ENCODE measurements around the gene PCNX2. TPM values are rescaled to one million over a fixed set of nuclear protein-coding genes. Genes with fewer than 3 reads are reported as not detected.

PCNX2 gene
- total and polyA plus RNA-seq, 2 donors (not counting 1 experiment from before 2014, with no cell fraction given): 17.6 to 34.7 TPM

DNA sequence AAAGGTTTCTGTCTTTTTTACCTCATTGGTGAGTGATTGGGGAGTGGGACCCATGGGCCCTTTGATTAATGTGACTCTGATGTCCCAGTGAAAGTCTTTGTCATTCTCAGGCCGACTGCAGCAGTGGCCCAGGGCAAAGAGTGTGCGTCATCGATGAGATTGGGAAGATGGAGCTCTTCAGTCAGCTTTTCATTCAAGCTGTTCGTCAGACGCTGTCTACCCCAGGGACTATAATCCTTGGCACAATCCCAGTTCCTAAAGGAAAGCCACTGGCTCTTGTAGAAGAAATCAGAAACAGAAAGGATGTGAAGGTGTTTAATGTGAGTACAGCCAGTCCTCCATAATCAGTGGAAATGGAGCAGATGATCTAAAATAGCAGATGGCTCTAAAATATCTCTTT is 325.7 kb downstream of the PCNX2 start:
- Histone ChIP-seq H4K20me1 (ENCODE audit: control insufficient read depth, insufficient read depth, low read length, poor library complexity, severe bottlenecking) (no peaks in the 10 kb centered on the region), H3K4me2 (replicated peaks; ENCODE audit: low read depth, low read length, poor library complexity, severe bottlenecking) (no peak overlapping the region), H3K27ac (ENCODE audit: low read length in 2 of 2) (no peak overlapping the region), H3K36me3 (replicated peaks in 1 of 2; ENCODE audit: control extremely low read depth in 1 of 2, control insufficient read depth in 1 of 2, extremely low read depth in 1 of 2, insufficient read depth in 2 of 2, low read length in 1 of 2) (peaks cover 2 to 52% of the 10 kb centered on the region in 2 experiments), H3K27me3 (replicated peaks in 1 of 4; ENCODE audit: control extremely low read depth in 1 of 4, control insufficient read depth in 3 of 4, insufficient read depth in 4 of 4, low read length in 3 of 4) (no peaks in the 10 kb centered on the region), H2AFZ (ENCODE audit: insufficient read depth, low read depth, low read length, poor library complexity, severe bottlenecking) (no peak overlapping the region), H3K9me3 (ENCODE audit: control extremely low read depth in 1 of 3, control insufficient read depth in 2 of 3, insufficient read depth in 1 of 3, low read length in 2 of 3) (peaks cover 1 to 10% (median 4%) of the 10 kb centered on the region in 3 donors), H3K4me1 (ENCODE audit: control insufficient read depth in 2 of 2, insufficient read depth in 2 of 2, low read length in 2 of 2) (no peaks in the 10 kb centered on the region), H3K79me2 (ENCODE audit: control insufficient read depth, insufficient read depth, low read length) (peaks cover 3% of the 10 kb centered on the region), H3K4me3 (ENCODE audit: control extremely low read depth in 1 of 5, extremely low read depth in 1 of 5, insufficient read depth in 1 of 5, low read depth in 2 of 5, low read length in 4 of 5) (no peak overlapping the region), H3K9ac (ENCODE audit: low read length) (no peak overlapping the region)
- Mint-ChIP-seq H3K9me3 (ENCODE audit: insufficient read depth) (peaks cover 9% of the 10 kb centered on the region), H3K27ac (no peak overlapping the region), H3K4me1 (peaks cover 6% of the 10 kb centered on the region), H3K4me3 (no peak overlapping the region), H3K27me3 (no peaks in the 10 kb centered on the region)
- ATAC-seq (ENCODE audit: low read depth): no peak
- intact Hi-C loops (cut with micrococcal nuclease): no loop called here
- 96% methylated on average over 3 of the region's 5 CpGs for WGBS (ENCODE audit: insufficient coverage)
- ChIA-PET CTCF (no interaction called here), POLR2A (no interaction called here)
- TF ChIP-seq CTCF (IDR thresholded peaks at IDR 0.05) (no peak), EZH2 (IDR thresholded peaks at IDR 0.05; ENCODE audit: borderline replicate concordance, insufficient read depth, low read depth, low read length, poor library complexity, severe bottlenecking) (no peak)
- DNase-seq: no peak

DNA sequence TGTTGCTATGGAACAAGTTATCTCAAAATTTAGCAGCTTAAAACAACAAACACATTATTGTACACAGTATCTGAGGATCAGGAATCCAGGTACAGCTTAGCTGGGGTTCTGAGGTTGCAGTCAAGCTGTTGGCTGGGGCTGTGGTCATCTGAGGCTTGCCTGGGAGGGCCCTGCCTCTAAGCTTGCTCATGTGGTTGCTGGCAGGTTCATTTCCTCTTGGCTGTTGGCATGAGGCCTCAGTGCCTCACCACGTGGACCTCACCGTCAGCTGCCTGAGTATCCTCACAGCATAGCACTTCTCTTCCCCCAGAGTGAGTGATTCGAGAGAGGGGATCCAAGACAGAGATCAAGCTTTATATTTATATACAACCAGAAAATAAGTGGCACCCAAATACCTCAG is 326.6 kb downstream of the PCNX2 start:
- CTCF ChIA-PET: no interaction called here
- no peak for ATAC-seq (ENCODE audit: low read depth)

More for the DNA sequence above, 326.6 kb downstream of the PCNX2 start:
- H3K36me3 ChIP-seq (replicated peaks in 1 of 2; ENCODE audit: control extremely low read depth in 1 of 2, control insufficient read depth in 1 of 2, extremely low read depth in 1 of 2, insufficient read depth in 2 of 2, low read length in 1 of 2): peaks cover 2 to 52% of the 10 kb centered on the region in 2 experiments
- no peak overlapping the region for H3K4me3 Mint-ChIP-seq
- intact Hi-C loops (cut with micrococcal nuclease): no loop called here
- H3K4me2 ChIP-seq (replicated peaks; ENCODE audit: low read depth, low read length, poor library complexity, severe bottlenecking): no peak overlapping the region
- peaks cover 9% of the 10 kb centered on the region for H3K9me3 Mint-ChIP-seq (ENCODE audit: insufficient read depth)
- H3K9me3 ChIP-seq (ENCODE audit: control extremely low read depth in 1 of 3, control insufficient read depth in 2 of 3, insufficient read depth in 1 of 3, low read length in 2 of 3): peaks cover 0 to 10% (median 4%) of the 10 kb centered on the region in 3 donors
- no peaks in the 10 kb centered on the region for H3K27me3 Mint-ChIP-seq
- H3K27me3 ChIP-seq (replicated peaks in 1 of 4; ENCODE audit: control extremely low read depth in 1 of 4, control insufficient read depth in 3 of 4, insufficient read depth in 4 of 4, low read length in 3 of 4): no peaks in the 10 kb centered on the region
- WGBS (ENCODE audit: insufficient coverage): no CpG with 5 or more reads among the region's 3 CpGs
- no peaks in the 10 kb centered on the region for H4K20me1 ChIP-seq (ENCODE audit: control insufficient read depth, insufficient read depth, low read length, poor library complexity, severe bottlenecking)
- H3K9ac ChIP-seq (ENCODE audit: low read length): no peak overlapping the region
- DNase-seq: no peak
- H3K4me1 Mint-ChIP-seq: peaks cover 7% of the 10 kb centered on the region
- no peak overlapping the region for H2AFZ ChIP-seq (ENCODE audit: insufficient read depth, low read depth, low read length, poor library complexity, severe bottlenecking)
- H3K27ac Mint-ChIP-seq: no peak overlapping the region
- POLR2A ChIA-PET: no interaction called here
- H3K27ac ChIP-seq (ENCODE audit: low read length in 2 of 2): no peak overlapping the region
- H3K4me3 ChIP-seq (ENCODE audit: control extremely low read depth in 1 of 5, extremely low read depth in 1 of 5, insufficient read depth in 1 of 5, low read depth in 2 of 5, low read length in 4 of 5): no peak overlapping the region
- TF ChIP-seq EZH2 (IDR thresholded peaks at IDR 0.05; ENCODE audit: borderline replicate concordance, insufficient read depth, low read depth, low read length, poor library complexity, severe bottlenecking) (no peak), CTCF (IDR thresholded peaks at IDR 0.05) (no peak)
- H3K79me2 ChIP-seq (ENCODE audit: control insufficient read depth, insufficient read depth, low read length): peaks cover 3% of the 10 kb centered on the region
- no peaks in the 10 kb centered on the region for H3K4me1 ChIP-seq (ENCODE audit: control insufficient read depth in 2 of 2, insufficient read depth in 2 of 2, low read length in 2 of 2)

Data from B cell (primary cell).